ENCODE data around the gene ZCWPW2.

- TF ChIP-seq, protein P1, sequence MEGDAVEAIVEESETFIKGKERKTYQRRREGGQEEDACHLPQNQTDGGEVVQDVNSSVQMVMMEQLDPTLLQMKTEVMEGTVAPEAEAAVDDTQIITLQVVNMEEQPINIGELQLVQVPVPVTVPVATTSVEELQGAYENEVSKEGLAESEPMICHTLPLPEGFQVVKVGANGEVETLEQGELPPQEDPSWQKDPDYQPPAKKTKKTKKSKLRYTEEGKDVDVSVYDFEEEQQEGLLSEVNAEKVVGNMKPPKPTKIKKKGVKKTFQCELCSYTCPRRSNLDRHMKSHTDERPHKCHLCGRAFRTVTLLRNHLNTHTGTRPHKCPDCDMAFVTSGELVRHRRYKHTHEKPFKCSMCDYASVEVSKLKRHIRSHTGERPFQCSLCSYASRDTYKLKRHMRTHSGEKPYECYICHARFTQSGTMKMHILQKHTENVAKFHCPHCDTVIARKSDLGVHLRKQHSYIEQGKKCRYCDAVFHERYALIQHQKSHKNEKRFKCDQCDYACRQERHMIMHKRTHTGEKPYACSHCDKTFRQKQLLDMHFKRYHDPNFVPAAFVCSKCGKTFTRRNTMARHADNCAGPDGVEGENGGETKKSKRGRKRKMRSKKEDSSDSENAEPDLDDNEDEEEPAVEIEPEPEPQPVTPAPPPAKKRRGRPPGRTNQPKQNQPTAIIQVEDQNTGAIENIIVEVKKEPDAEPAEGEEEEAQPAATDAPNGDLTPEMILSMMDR (IDR thresholded peaks at IDR 0.05; ENCODE audit: low read depth, low read length): no peak
- no peak for TF ChIP-seq MYC (IDR thresholded peaks at IDR 0.05; ENCODE audit: low read depth, low read length)
- TF ChIP-seq MAX (IDR thresholded peaks at IDR 0.05; ENCODE audit: low read depth, low read length): no peak
Observed at GRCh38 chr3:28388978-28389377, 40.5 kb downstream of the ZCWPW2 start.

Data from NB4 (cell line).